NCI-H82 treated with DMSO at 0.1 percent for 48 hours (cell line): ENCODE data around the gene SHISA7.

Source experiments
- DNase-seq: peaks from one replicate; lab custom pipeline; 2025; ENCODE audit not compliant: unreplicated experiment; lab: John Stamatoyannopoulos, UW

SHISA7 gene

GRCh38 chr19:55443045-55443823 lies at the start of gene SHISA7:
Gene SHISA7, minus strand, starts transcription at chr19:55443300. Its CDS starts 437 bp downstream, at chr19:55442863.
- no peak for DNase-seq

GRCh38 chr19:55492362-55492944 lies 49.4 kb upstream of the SHISA7 start:
- DNase-seq, result no peak

- DNase-seq, result no peak
Observed at GRCh38 chr19:55491546-55492360, 48.7 kb upstream of the SHISA7 start.

- DNase-seq, result no peak
Observed at GRCh38 chr19:55490478-55491432, 47.7 kb upstream of the SHISA7 start.

- no peak for DNase-seq
Observed at GRCh38 chr19:55489711-55490477, 46.8 kb upstream of the SHISA7 start.

- no peak for DNase-seq
Observed at GRCh38 chr19:55488986-55489710, 46.0 kb upstream of the SHISA7 start.

GRCh38 chr19:55487924-55488687 lies 45.0 kb upstream of the SHISA7 start, which contains the start of gene SSC5D:
Gene SSC5D, plus strand, starts transcription at chr19:55488436. Its CDS starts 154 bp downstream, at chr19:55488590.
- no peak for DNase-seq

GRCh38 chr19:55486971-55487923 lies 44.1 kb upstream of the SHISA7 start:
- DNase-seq, result no peak

GRCh38 chr19:55486043-55486970 lies 43.2 kb upstream of the SHISA7 start:
- no peak for DNase-seq

GRCh38 chr19:55485439-55486011 lies 42.4 kb upstream of the SHISA7 start:
- no peak for DNase-seq

GRCh38 chr19:55484593-55485438 lies 41.7 kb upstream of the SHISA7 start, which contains the start of gene NAT14:
Gene NAT14, plus strand, starts transcription at chr19:55485188. Its CDS starts 521 bp downstream, at chr19:55485709.
- peak; percentile 54 for DNase-seq

- no peak for DNase-seq
Observed at GRCh38 chr19:55483706-55484592, 40.8 kb upstream of the SHISA7 start.

- DNase-seq, result no peak
Observed at GRCh38 chr19:55482967-55483705, 40.0 kb upstream of the SHISA7 start.
